HEK293 (cell line): ENCODE data around the gene PRR15L.
A peak's percentile ranks its signal among the peaks of the same experiment; 100 is the strongest.

Experiments
- CTCF ChIA-PET: fragments of 350-600 bp; formaldehyde crosslinking; extraction: SDS; loops from one replicate; lab custom pipeline; 2021; ENCODE audit warnings: antibody characterized with exemption; lab: Yijun Ruan, JAX
- POLR2A ChIA-PET: fragments of 300-600 bp; formaldehyde crosslinking; extraction: SDS; loops from one replicate; lab custom pipeline; 2020; ENCODE audit warnings: antibody characterized with exemption, inconsistent platforms; lab: Yijun Ruan, JAX
- H3K27ac ChIP-seq: fragments of 200-500 bp; sonication (Bioruptor generic); 2 replicates; pipeline ENCODE4 v1.5.1; 2014; ENCODE audit warnings: low read depth, low read length, control low read depth, inconsistent platforms; ENCODE audit errors: extremely low read depth
- H3K36me3 ChIP-seq, 2 experiments: fragments of 200-500 bp in 1 of 2; sonication (Bioruptor generic) in 1 of 2; 1 replicate in 1 of 2; 2 replicates in 1 of 2; pipeline ENCODE4 v1.5.1; 2014 to 2017; ENCODE audit warnings: inconsistent platforms in 2 of 2, low read length in 2 of 2; ENCODE audit not compliant: control insufficient read depth in 2 of 2, insufficient read depth in 1 of 2
- H3K4me1 ChIP-seq: fragments of 200-500 bp; sonication (Bioruptor generic); 2 replicates; pipeline ENCODE4 v1.5.1; 2014; ENCODE audit warnings: mild to moderate bottlenecking, low read length, inconsistent platforms; ENCODE audit not compliant: control insufficient read depth, insufficient read depth
- H3K4me3 ChIP-seq: 2 replicates; pipeline ENCODE4 v1.5.1; 2011; ENCODE audit warnings: low read depth, mild to moderate bottlenecking, control low read depth, low read length, moderate library complexity
- H3K9me3 ChIP-seq: fragments of 200-500 bp; sonication (Bioruptor generic); 2 replicates; pipeline ENCODE4 v1.5.1; 2014; ENCODE audit warnings: low read depth, low read length, inconsistent platforms; ENCODE audit not compliant: control insufficient read depth, insufficient read depth
- BCL11A ChIP-seq: fragments of 450-650 bp; formaldehyde crosslinking; IDR thresholded peaks from 2 replicates; pipeline ENCODE4 v1.5.1; 2016; ENCODE audit warnings: low read depth, missing biosample characterization, missing genetic modification characterization
- HOXD13 ChIP-seq: sonication (generic); formaldehyde crosslinking; IDR thresholded peaks from 2 replicates; pipeline ENCODE4 v1.8.0; 2022; ENCODE audit warnings: missing genetic modification reagents, borderline replicate concordance
- KLF7 ChIP-seq: fragments of 450-650 bp; formaldehyde crosslinking; IDR thresholded peaks from 2 replicates; pipeline ENCODE4 v1.5.1; 2016; ENCODE audit warnings: missing biosample characterization, missing genetic modification characterization, borderline replicate concordance
- OVOL3 ChIP-seq: fragments of 450-650 bp; formaldehyde crosslinking; IDR thresholded peaks from 2 replicates; pipeline ENCODE4 v1.5.1; 2016; ENCODE audit warnings: missing biosample characterization, missing genetic modification characterization
- PATZ1 ChIP-seq: fragments of 450-650 bp; formaldehyde crosslinking; IDR thresholded peaks from 2 replicates; pipeline ENCODE4 v1.5.1; 2016; ENCODE audit warnings: missing biosample characterization, missing genetic modification characterization
- PRDM1 ChIP-seq: fragments of 450-650 bp; formaldehyde crosslinking; IDR thresholded peaks from 2 replicates; pipeline ENCODE4; 2016; ENCODE audit warnings: missing biosample characterization, missing genetic modification characterization
- PRDM4 ChIP-seq: fragments of 450-650 bp; formaldehyde crosslinking; IDR thresholded peaks from 2 replicates; pipeline ENCODE4 v1.5.1; 2017; ENCODE audit warnings: missing biosample characterization, missing genetic modification characterization
- SP7 ChIP-seq: fragments of 450-650 bp; formaldehyde crosslinking; IDR thresholded peaks from 2 replicates; pipeline ENCODE4 v1.5.1; 2016; ENCODE audit warnings: missing biosample characterization, missing genetic modification characterization
- ZBTB1 ChIP-seq: fragments of 450-650 bp; formaldehyde crosslinking; IDR thresholded peaks from 2 replicates; pipeline ENCODE4 v1.5.1; 2016; ENCODE audit warnings: missing biosample characterization, missing genetic modification characterization
- ZIC2 ChIP-seq: fragments of 450-650 bp; formaldehyde crosslinking; IDR thresholded peaks from 2 replicates; pipeline ENCODE4 v1.5.1; 2016; ENCODE audit warnings: missing biosample characterization, missing genetic modification characterization
- ZNF223 ChIP-seq: fragments of 450-650 bp; formaldehyde crosslinking; IDR thresholded peaks from 2 replicates; pipeline ENCODE4 v1.5.1; 2016; ENCODE audit warnings: missing biosample characterization, missing genetic modification characterization
- ZNF354C ChIP-seq: fragments of 450-650 bp; formaldehyde crosslinking; IDR thresholded peaks from 2 replicates; pipeline ENCODE4 v1.5.1; 2016; ENCODE audit warnings: missing biosample characterization, missing genetic modification characterization, low read depth, borderline replicate concordance
- ZNF366 ChIP-seq: fragments of 450-650 bp; formaldehyde crosslinking; conservative IDR thresholded peaks from 2 replicates; pipeline ENCODE4 v1.5.1; 2016; ENCODE audit warnings: missing biosample characterization, missing genetic modification characterization
- ZNF501 ChIP-seq: fragments of 450-650 bp; formaldehyde crosslinking; IDR thresholded peaks from 2 replicates; pipeline ENCODE4 v1.5.1; 2016; ENCODE audit warnings: missing biosample characterization, missing genetic modification characterization
- ZNF530 ChIP-seq: fragments of 450-650 bp; formaldehyde crosslinking; IDR thresholded peaks from 2 replicates; pipeline ENCODE4 v1.5.1; 2016; ENCODE audit warnings: low read depth, missing biosample characterization, missing genetic modification characterization
- ZNF600 ChIP-seq: fragments of 450-650 bp; formaldehyde crosslinking; IDR thresholded peaks from 2 replicates; pipeline ENCODE4 v1.5.1; 2016; ENCODE audit warnings: missing biosample characterization, missing genetic modification characterization
- ZNF670 ChIP-seq: fragments of 450-650 bp; formaldehyde crosslinking; IDR thresholded peaks from 2 replicates; pipeline ENCODE4 v1.5.1; 2016; ENCODE audit warnings: missing biosample characterization, missing genetic modification characterization, low read depth
- ZNF677 ChIP-seq: fragments of 450-650 bp; IDR thresholded peaks from 2 replicates; pipeline ENCODE4 v1.5.0; 2018; ENCODE audit warnings: missing biosample characterization, mild to moderate bottlenecking, missing genetic modification characterization, moderate library complexity
- ZNF707 ChIP-seq: fragments of 450-650 bp; formaldehyde crosslinking; IDR thresholded peaks from 2 replicates; pipeline ENCODE4 v1.5.1; 2016; ENCODE audit warnings: missing biosample characterization, missing genetic modification characterization
- ZNF785 ChIP-seq: fragments of 450-650 bp; formaldehyde crosslinking; IDR thresholded peaks from 2 replicates; pipeline ENCODE4 v1.5.1; 2016; ENCODE audit warnings: missing biosample characterization, missing genetic modification characterization
- TF ChIP-seq, protein P1 (sequence below): fragments of 450-650 bp; formaldehyde crosslinking; IDR thresholded peaks from 2 replicates; pipeline ENCODE4; 2016; ENCODE audit warnings: missing biosample characterization, missing genetic modification characterization
- TF ChIP-seq, protein P2 (sequence below): fragments of 450-650 bp; formaldehyde crosslinking; IDR thresholded peaks from 2 replicates; pipeline ENCODE4 v1.5.0; 2017; ENCODE audit warnings: missing biosample characterization, missing genetic modification characterization, borderline replicate concordance
- TF ChIP-seq, protein P3 (sequence below): fragments of 450-650 bp; formaldehyde crosslinking; IDR thresholded peaks from 2 replicates; pipeline ENCODE4 v1.5.1; 2017; ENCODE audit warnings: missing biosample characterization, missing genetic modification characterization

The PRR15L gene

DNA sequence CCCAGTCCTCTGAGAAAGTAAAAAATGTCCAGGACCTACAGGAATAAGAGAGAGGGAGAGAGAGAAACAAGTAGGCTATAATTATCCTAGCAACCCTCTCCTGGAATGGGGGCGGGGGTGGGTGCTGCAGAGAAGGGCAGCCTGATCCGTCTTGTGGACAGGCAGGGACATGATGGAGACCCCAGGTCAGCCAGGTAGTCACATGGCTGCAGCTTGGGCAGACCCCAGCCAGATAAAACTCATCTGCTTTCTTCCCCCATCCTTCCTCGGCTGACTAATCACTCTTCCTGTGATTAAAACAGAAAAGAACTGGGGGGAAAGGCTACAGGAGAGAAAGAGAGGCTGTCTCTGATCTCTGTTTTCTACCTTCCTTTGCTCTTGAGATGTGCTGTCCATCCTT lies 47.3 kb upstream of the PRR15L start:
- no peak overlapping the region; the same call in 1 of the 2 replicates for H3K27ac ChIP-seq
- TF ChIP-seq ZNF785 (tag by site-specific recombination) (no peak), ZNF366 (tag by site-specific recombination) (0 out of 2 replicates have a peak, but pooled peaks have one; percentile 17), SP7 (peak; percentile 89), PRDM1 (peak; percentile 70)
- ChIA-PET POLR2A (interaction anchor here (0.7 to 1.5 kb wide), 2 partner anchors 34 to 44 kb away, joined by 3 to 4 read pairs; partner anchors contain the start of gene CDK5RAP3), CTCF (interaction anchor here (0.6 to 3.7 kb wide), 5 partner anchors 13 to 58 kb away, joined by 3 to 17 read pairs (median 7); no protein-coding TSS in a partner anchor)
- H3K4me1 ChIP-seq: peaks cover 11% of the 10 kb centered on the region; the same call in 1 of the 2 replicates
- no peaks in the 10 kb centered on the region for H3K36me3 ChIP-seq
- H3K4me3 ChIP-seq: no peak overlapping the region
- H3K9me3 ChIP-seq: no peaks in the 10 kb centered on the region

GRCh38 chr17:48003417-48004151 lies 45.9 kb upstream of the PRR15L start:
- peak overlapping the region; percentile 8; the same call in 1 of the 2 replicates for H3K27ac ChIP-seq
- H3K9me3 ChIP-seq: no peaks in the 10 kb centered on the region
- H3K36me3 ChIP-seq: no peaks in the 10 kb centered on the region
- POLR2A ChIA-PET: interaction anchor here (0.9 to 1.2 kb wide), 2 partner anchors 8 to 15 kb away, joined by 3 read pairs; no protein-coding TSS in a partner anchor
- CTCF ChIA-PET: interaction anchor here (0.6 to 3.7 kb wide), 9 partner anchors 8 to 324 kb away, joined by 3 to 17 read pairs (median 4); partner anchors contain the start of gene CDK5RAP3
- H3K4me3 ChIP-seq: no peak overlapping the region
- H3K4me1 ChIP-seq: peaks cover 11% of the 10 kb centered on the region; the same call in 1 of the 2 replicates
- TF ChIP-seq ZNF501 (tag by site-specific recombination): no peak
- TF ChIP-seq, protein P1, sequence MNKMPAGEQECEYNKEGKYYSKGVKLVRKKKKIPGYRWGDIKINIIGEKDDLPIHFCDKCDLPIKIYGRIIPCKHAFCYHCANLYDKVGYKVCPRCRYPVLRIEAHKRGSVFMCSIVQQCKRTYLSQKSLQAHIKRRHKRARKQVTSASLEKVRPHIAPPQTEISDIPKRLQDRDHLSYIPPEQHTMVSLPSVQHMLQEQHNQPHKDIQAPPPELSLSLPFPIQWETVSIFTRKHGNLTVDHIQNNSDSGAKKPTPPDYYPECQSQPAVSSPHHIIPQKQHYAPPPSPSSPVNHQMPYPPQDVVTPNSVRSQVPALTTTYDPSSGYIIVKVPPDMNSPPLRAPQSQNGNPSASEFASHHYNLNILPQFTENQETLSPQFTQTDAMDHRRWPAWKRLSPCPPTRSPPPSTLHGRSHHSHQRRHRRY (tag by site-specific recombination): no peak
- no peak for TF ChIP-seq ZNF677 (tag by site-specific recombination)
- no peak for TF ChIP-seq ZNF223 (tag by site-specific recombination)
- no peak for TF ChIP-seq ZNF530
- peak; percentile 89 for TF ChIP-seq SP7
- TF ChIP-seq ZNF600 (tag by site-specific recombination): no peak
- no peak for TF ChIP-seq OVOL3 (tag by site-specific recombination)
- 0 out of 2 replicates have a peak, but pooled peaks have one; percentile 7 for TF ChIP-seq ZIC2 (tag by site-specific recombination)
- TF ChIP-seq ZNF707 (tag by site-specific recombination): no peak
- no peak for TF ChIP-seq PRDM4 (tag by site-specific recombination)
- TF ChIP-seq, protein P2, sequence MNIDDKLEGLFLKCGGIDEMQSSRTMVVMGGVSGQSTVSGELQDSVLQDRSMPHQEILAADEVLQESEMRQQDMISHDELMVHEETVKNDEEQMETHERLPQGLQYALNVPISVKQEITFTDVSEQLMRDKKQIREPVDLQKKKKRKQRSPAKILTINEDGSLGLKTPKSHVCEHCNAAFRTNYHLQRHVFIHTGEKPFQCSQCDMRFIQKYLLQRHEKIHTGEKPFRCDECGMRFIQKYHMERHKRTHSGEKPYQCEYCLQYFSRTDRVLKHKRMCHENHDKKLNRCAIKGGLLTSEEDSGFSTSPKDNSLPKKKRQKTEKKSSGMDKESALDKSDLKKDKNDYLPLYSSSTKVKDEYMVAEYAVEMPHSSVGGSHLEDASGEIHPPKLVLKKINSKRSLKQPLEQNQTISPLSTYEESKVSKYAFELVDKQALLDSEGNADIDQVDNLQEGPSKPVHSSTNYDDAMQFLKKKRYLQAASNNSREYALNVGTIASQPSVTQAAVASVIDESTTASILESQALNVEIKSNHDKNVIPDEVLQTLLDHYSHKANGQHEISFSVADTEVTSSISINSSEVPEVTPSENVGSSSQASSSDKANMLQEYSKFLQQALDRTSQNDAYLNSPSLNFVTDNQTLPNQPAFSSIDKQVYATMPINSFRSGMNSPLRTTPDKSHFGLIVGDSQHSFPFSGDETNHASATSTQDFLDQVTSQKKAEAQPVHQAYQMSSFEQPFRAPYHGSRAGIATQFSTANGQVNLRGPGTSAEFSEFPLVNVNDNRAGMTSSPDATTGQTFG: no peak
- no peak for TF ChIP-seq PATZ1 (tag by site-specific recombination)
- no peak for TF ChIP-seq BCL11A (tag by site-specific recombination)
- no peak for TF ChIP-seq ZNF354C (tag by site-specific recombination)
- no peak for TF ChIP-seq HOXD13 (CRISPR knock-in tag)
- TF ChIP-seq, protein P3, sequence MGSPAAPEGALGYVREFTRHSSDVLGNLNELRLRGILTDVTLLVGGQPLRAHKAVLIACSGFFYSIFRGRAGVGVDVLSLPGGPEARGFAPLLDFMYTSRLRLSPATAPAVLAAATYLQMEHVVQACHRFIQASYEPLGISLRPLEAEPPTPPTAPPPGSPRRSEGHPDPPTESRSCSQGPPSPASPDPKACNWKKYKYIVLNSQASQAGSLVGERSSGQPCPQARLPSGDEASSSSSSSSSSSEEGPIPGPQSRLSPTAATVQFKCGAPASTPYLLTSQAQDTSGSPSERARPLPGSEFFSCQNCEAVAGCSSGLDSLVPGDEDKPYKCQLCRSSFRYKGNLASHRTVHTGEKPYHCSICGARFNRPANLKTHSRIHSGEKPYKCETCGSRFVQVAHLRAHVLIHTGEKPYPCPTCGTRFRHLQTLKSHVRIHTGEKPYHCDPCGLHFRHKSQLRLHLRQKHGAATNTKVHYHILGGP (tag by site-specific recombination): no peak
- TF ChIP-seq ZNF670 (tag by site-specific recombination): 0 out of 2 replicates have a peak, but pooled peaks have one; percentile 19
- no peak for TF ChIP-seq ZBTB1 (tag by site-specific recombination)
- TF ChIP-seq KLF7 (tag by site-specific recombination): no peak
